HepG2 (cell line): Measurements from ENCODE around the gene GCLM. TPM values are rescaled to one million over a fixed set of nuclear protein-coding genes. Genes with fewer than 3 reads are reported as not detected.

ENCODE experiments used
- CENPX ChIP-seq: sonication (generic); formaldehyde crosslinking; IDR thresholded peaks from 2 replicates; pipeline ENCODE4 v1.9.0; 2021; ENCODE audit warnings: mild to moderate bottlenecking, missing genetic modification reagents, moderate library complexity
- EP300 ChIP-seq, 3 experiments: sonication (generic) in 1 of 3; formaldehyde crosslinking in 1 of 3; IDR thresholded peaks; 2 replicates each; pipeline versions ENCODE4 v1.5.1 to v1.6.1; 2011 to 2020; ENCODE audit warnings: low read depth in 2 of 3, low read length in 2 of 3, borderline replicate concordance in 1 of 3, improper control_type of control experiment in 1 of 3, mild to moderate bottlenecking in 1 of 3, missing genetic modification reagents in 1 of 3, moderate library complexity in 1 of 3
- FOXO1 ChIP-seq: sonication (generic); formaldehyde crosslinking; IDR thresholded peaks from 2 replicates; pipeline ENCODE4 v1.4.0; 2020; ENCODE audit warnings: missing genetic modification reagents
- HOXA3 ChIP-seq: sonication (generic); formaldehyde crosslinking; IDR thresholded peaks from 2 replicates; pipeline ENCODE4 v1.5.0; 2020; ENCODE audit warnings: missing genetic modification reagents
- KMT2B ChIP-seq: IDR thresholded peaks from 2 replicates; pipeline ENCODE4 v1.6.1; 2016; ENCODE audit warnings: missing genetic modification reagents, missing compliant biosample characterization
- MED13 ChIP-seq: sonication (generic); formaldehyde crosslinking; IDR thresholded peaks from 2 replicates; pipeline ENCODE4 v1.5.0; 2020; ENCODE audit warnings: missing genetic modification reagents
- MLX ChIP-seq: IDR thresholded peaks from 2 replicates; pipeline ENCODE4 v1.6.1; 2016
- MTA3 ChIP-seq: sonication (generic); formaldehyde crosslinking; IDR thresholded peaks from 2 replicates; pipeline ENCODE4 v1.4.0; 2020; ENCODE audit warnings: missing genetic modification reagents
- PATZ1 ChIP-seq: sonication (generic); formaldehyde crosslinking; IDR thresholded peaks from 2 replicates; pipeline ENCODE4 v1.4.0; 2020; ENCODE audit warnings: missing genetic modification reagents
- PBX2 ChIP-seq: IDR thresholded peaks from 2 replicates; pipeline ENCODE4 v1.6.1; 2016; ENCODE audit warnings: control low read depth
- RBM22 ChIP-seq: fragments of 200-400 bp; formaldehyde crosslinking; optimal IDR thresholded peaks from 2 replicates; pipeline ENCODE3; 2017; ENCODE audit warnings: mild to moderate bottlenecking, low read length, moderate library complexity
- RXRB ChIP-seq: IDR thresholded peaks from 2 replicates; pipeline ENCODE4 v1.6.1; 2016; ENCODE audit warnings: borderline replicate concordance, missing genetic modification reagents, missing compliant biosample characterization
- SKI ChIP-seq: fragments of 450-650 bp; IDR thresholded peaks from one replicate; pipeline ENCODE4 v1.6.1; 2018; ENCODE audit warnings: mild to moderate bottlenecking; ENCODE audit not compliant: partially characterized antibody
- SP1 ChIP-seq, 2 experiments: fragments of 450-650 bp in 1 of 2; sonication (generic) in 1 of 2; formaldehyde crosslinking in 1 of 2; IDR thresholded peaks; 2 replicates each; pipeline versions ENCODE4 v1.4.0 to v1.6.1; 2016 to 2020; ENCODE audit warnings: missing genetic modification reagents in 1 of 2
- THRA ChIP-seq: sonication (generic); formaldehyde crosslinking; IDR thresholded peaks from 2 replicates; pipeline ENCODE4 v1.4.0; 2020; ENCODE audit warnings: missing genetic modification reagents, borderline replicate concordance
- ZBTB7A ChIP-seq: sonication (generic); formaldehyde crosslinking; IDR thresholded peaks from 2 replicates; pipeline ENCODE4 v1.8.0; 2022; ENCODE audit warnings: mild to moderate bottlenecking, missing genetic modification reagents
- ZMAT5 ChIP-seq: sonication (generic); formaldehyde crosslinking; IDR thresholded peaks from 2 replicates; pipeline ENCODE4 v1.5.0; 2020; ENCODE audit warnings: mild to moderate bottlenecking, low read depth, missing genetic modification reagents, borderline replicate concordance
- ZNF503 ChIP-seq: sonication (generic); formaldehyde crosslinking; IDR thresholded peaks from 2 replicates; pipeline ENCODE4 v1.4.0; 2020; ENCODE audit warnings: missing genetic modification reagents
- ZNF543 ChIP-seq: sonication (generic); formaldehyde crosslinking; IDR thresholded peaks from 2 replicates; pipeline ENCODE4 v1.4.0; 2020; ENCODE audit warnings: mild to moderate bottlenecking, missing genetic modification reagents
- ZNF580 ChIP-seq: IDR thresholded peaks from 2 replicates; pipeline ENCODE4 v1.6.1; 2016; ENCODE audit warnings: low read depth, borderline replicate concordance
- ZNF7 ChIP-seq: IDR thresholded peaks from 2 replicates; pipeline ENCODE4 v1.6.1; 2016; ENCODE audit warnings: missing biosample characterization, missing genetic modification reagents
- polyA plus RNA-seq, 8 experiments: library from polyadenylated mRNA; depleted of rRNA in 3 of 8; stranded (reverse) in 7 of 8; unstranded in 1 of 8; fragments of >200 nt; fragmentation: Illumina TruSeq in 4 of 8; extraction: Trizol in 4 of 8; gene quantifications; 2 replicates each; pipeline versions ENCODE4 v1.2.1 to v1.2.3, GENCODE V29; 2011 to 2016; ENCODE audit warnings: low read depth in 4 of 8, missing spikeins in 1 of 8, mixed read lengths in 1 of 8; ENCODE audit not compliant: insufficient read depth in 1 of 8
- total RNA-seq, 5 experiments: library from RNA; depleted of rRNA; stranded (reverse); fragments of >200 nt; fragmentation: Illumina TruSeq; extraction: Trizol; gene quantifications; 2 replicates each; pipeline ENCODE4 v1.2.3, GENCODE V29; 2016; ENCODE audit warnings: low read depth in 1 of 5

The GCLM gene
- total and polyA plus RNA-seq, 2 of the 13 experiments (the other 11 are each of a cell fraction or from before 2014, with no cell fraction given): 8.7 to 29.9 TPM

GRCh38 chr1:93846206-93846991 is 62.8 kb downstream of the GCLM start (continued):
- TF ChIP-seq MLX (CRISPR knock-in tag) (no peak), FOXO1 (0 out of 2 replicates have a peak, but pooled peaks have one; percentile 6), ZNF543 (CRISPR knock-in tag) (peak; percentile 40; the same call in 1 of the 2 replicates), HOXA3 (CRISPR knock-in tag) (peak; percentile 58; the same call in 1 of the 2 replicates), MTA3 (CRISPR knock-in tag) (no peak), SP1 (IDR thresholded peaks at IDR 0.05) (no peak), SP1 (CRISPR knock-in tag; IDR thresholded peaks at IDR 0.05) (no peak), ZNF503 (CRISPR knock-in tag) (peak; percentile 76), MED13 (CRISPR knock-in tag) (peak; percentile 58), RXRB (no peak), ZBTB7A (no peak), PATZ1 (CRISPR knock-in tag) (peak; percentile 55; the same call in 1 of the 2 replicates), PBX2 (CRISPR knock-in tag) (no peak), ZNF7 (no peak), CENPX (CRISPR knock-in tag) (no peak), KMT2B (peak; percentile 75; the same call in 1 of the 2 replicates), RBM22 (no peak), ZMAT5 (CRISPR knock-in tag) (no peak), THRA (CRISPR knock-in tag) (no peak), ZNF580 (no peak), EP300 (IDR thresholded peaks at IDR 0.05; ENCODE audit: low read depth in 2 of 2, low read length in 2 of 2) (no peak), EP300 (CRISPR knock-in tag; IDR thresholded peaks at IDR 0.05; ENCODE audit: borderline replicate concordance) (no peak; the same call in 1 of the 2 replicates), SKI (no peak)
